K562 (cell line): Measurements from ENCODE around the gene TBXAS1. TPM values are rescaled to one million over a fixed set of nuclear protein-coding genes. Genes with fewer than 3 reads are reported as not detected.

ENCODE experiments used
- CREM ChIP-seq: IDR thresholded peaks from 2 replicates; pipeline ENCODE4 v1.6.1; 2014; ENCODE audit warnings: antibody characterized with exemption, low read depth
- EHMT2 ChIP-seq: fragments of 450-650 bp; IDR thresholded peaks from 2 replicates; pipeline ENCODE4 v1.6.1; 2018; ENCODE audit warnings: antibody characterized with exemption
- ELF1 ChIP-seq: fragments of 200-800 bp; sonication (Bioruptor generic); IDR thresholded peaks from 2 replicates; pipeline ENCODE4 v1.6.1; 2016; ENCODE audit warnings: missing genetic modification characterization, missing compliant biosample characterization
- GATAD2A ChIP-seq: fragments of 450-650 bp; IDR thresholded peaks from 2 replicates; pipeline ENCODE4 v1.6.1; 2017
- HDAC6 ChIP-seq: IDR thresholded peaks from 2 replicates; pipeline ENCODE4 v1.6.1; 2012; ENCODE audit warnings: low read depth, mild to moderate bottlenecking, control low read depth, inconsistent platforms, low read length, moderate library complexity
- HMG20B ChIP-seq: fragments of 250-450 bp; sonication (Bioruptor Pico); IDR thresholded peaks from 2 replicates; pipeline ENCODE4 v1.5.0; 2021; ENCODE audit warnings: mild to moderate bottlenecking
- HMGN3 ChIP-seq: IDR thresholded peaks from 2 replicates; pipeline ENCODE4 v1.6.1; 2011; ENCODE audit warnings: borderline replicate concordance, low read depth, mild to moderate bottlenecking, mixed read lengths, low read length; ENCODE audit not compliant: insufficient read length; ENCODE audit errors: extremely low read depth
- MYC ChIP-seq, 2 experiments: fragments of 250-450 bp in 1 of 2; sonication (Bioruptor Pico) in 1 of 2; IDR thresholded peaks; 2 replicates each; pipeline versions ENCODE4 v1.5.1 to v1.6.1; 2012 to 2021; ENCODE audit warnings: low read depth in 2 of 2, borderline replicate concordance in 1 of 2, improper control_type of control experiment in 1 of 2, low read length in 1 of 2, mild to moderate bottlenecking in 1 of 2, moderate library complexity in 1 of 2
- NFRKB ChIP-seq: fragments of 450-650 bp; IDR thresholded peaks from 2 replicates; pipeline ENCODE4 v1.6.1; 2016; ENCODE audit warnings: low read depth
- PPARD ChIP-seq: fragments of 250-450 bp; sonication (Bioruptor Pico); IDR thresholded peaks from 2 replicates; pipeline ENCODE4 v1.8.0; 2022; ENCODE audit warnings: inconsistent platforms, mild to moderate bottlenecking, moderate library complexity
- SREBF2 ChIP-seq: sonication (generic); formaldehyde crosslinking; IDR thresholded peaks from 2 replicates; pipeline ENCODE4 v1.4.0; 2020; ENCODE audit warnings: mild to moderate bottlenecking, missing genetic modification reagents
- STAG1 ChIP-seq: sonication (generic); formaldehyde crosslinking; IDR thresholded peaks from 2 replicates; pipeline ENCODE4 v1.5.0; 2020; ENCODE audit warnings: missing genetic modification reagents, borderline replicate concordance
- TAF1 ChIP-seq: IDR thresholded peaks from 2 replicates; pipeline ENCODE4 v1.6.1; 2011; ENCODE audit warnings: mild to moderate bottlenecking, low read length, moderate library complexity; ENCODE audit not compliant: insufficient read depth, control insufficient read depth, severe bottlenecking; ENCODE audit errors: extremely low read depth
- ZNF24 ChIP-seq: fragments of 450-650 bp; IDR thresholded peaks from 2 replicates; pipeline ENCODE4 v1.6.1; 2016
- polyA plus RNA-seq, 8 experiments: library from polyadenylated mRNA; depleted of rRNA in 4 of 8; stranded (reverse) in 5 of 8; unstranded in 3 of 8; fragments of >200 nt; fragmentation: Nextera tagmentation in 2 of 8; fragmentation: Illumina TruSeq in 1 of 8; extraction: Ambion mirVana in 2 of 8; extraction: Trizol in 1 of 8; gene quantifications; 2 replicates each; pipeline versions ENCODE4 v1.2.1 to v1.2.3, GENCODE V29; 2011 to 2014; ENCODE audit warnings: inconsistent platforms in 1 of 8, missing spikeins in 1 of 8
- total RNA-seq, 7 experiments: library from RNA; depleted of rRNA in 6 of 7; stranded (reverse); fragments of >200 nt in 6 of 7; fragmentation: Illumina TruSeq in 2 of 7; extraction: Trizol in 2 of 7; gene quantifications; 2 replicates each; pipeline versions ENCODE4 v1.2.1 to v1.2.3, GENCODE V29; 2011 to 2021; ENCODE audit warnings: low replicate concordance in 1 of 7
- TF ChIP-seq, protein P1 (sequence below): sonication (generic); formaldehyde crosslinking; IDR thresholded peaks from 2 replicates; pipeline ENCODE4 v1.8.0; 2022; ENCODE audit warnings: missing genetic modification reagents, mild to moderate bottlenecking, borderline replicate concordance
- TF ChIP-seq, protein P2 (sequence below): fragments of 450-650 bp; IDR thresholded peaks from 2 replicates; pipeline ENCODE4 v1.6.1; 2016
- TF ChIP-seq, protein P3 (sequence below): IDR thresholded peaks from 3 replicates; pipeline ENCODE4 v1.6.1; 2011; ENCODE audit warnings: borderline replicate concordance, mild to moderate bottlenecking; ENCODE audit not compliant: insufficient read length, insufficient read depth
- TF ChIP-seq, protein P4 (sequence below): fragments of 450-650 bp; formaldehyde crosslinking; IDR thresholded peaks from 2 replicates; pipeline ENCODE4 v1.4.0; 2020; ENCODE audit warnings: mild to moderate bottlenecking, moderate library complexity
- TF ChIP-seq, protein P5 (sequence below): fragments of 200-400 bp; formaldehyde crosslinking; IDR thresholded peaks from 2 replicates; pipeline ENCODE4 v1.6.1; 2017; ENCODE audit warnings: mild to moderate bottlenecking, low read depth, low read length, moderate library complexity

The TBXAS1 gene
- total and polyA plus RNA-seq, 9 of the 15 experiments (the other 6 are each of a cell fraction or from before 2014, with no cell fraction given) = 1.1 to 8.3 (median 1.9) TPM

DNA sequence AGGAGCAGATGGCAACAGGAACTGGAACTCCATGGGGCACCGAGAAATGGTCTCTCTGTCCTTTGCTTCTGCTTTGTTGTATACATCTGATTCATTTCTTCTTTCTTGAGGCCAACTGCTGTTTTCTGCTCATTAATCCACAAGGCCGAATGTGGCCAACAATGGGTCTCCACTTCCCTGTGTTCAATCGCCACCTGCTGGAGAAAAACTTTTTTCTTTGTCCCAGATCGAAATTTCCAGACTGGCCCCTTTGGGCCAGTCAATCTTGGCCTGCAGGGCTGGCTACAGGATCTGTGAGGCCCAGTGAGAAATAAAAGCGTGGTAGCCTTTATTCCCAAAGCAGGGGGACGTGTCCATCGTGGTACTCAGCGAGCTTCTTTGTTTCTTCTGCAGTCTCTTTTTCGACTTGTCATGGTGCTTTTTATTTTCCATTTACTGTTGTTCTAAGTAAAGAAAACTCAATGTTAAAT is 174.9 kb downstream of the TBXAS1 start (continued):
- TF ChIP-seq, protein P1, sequence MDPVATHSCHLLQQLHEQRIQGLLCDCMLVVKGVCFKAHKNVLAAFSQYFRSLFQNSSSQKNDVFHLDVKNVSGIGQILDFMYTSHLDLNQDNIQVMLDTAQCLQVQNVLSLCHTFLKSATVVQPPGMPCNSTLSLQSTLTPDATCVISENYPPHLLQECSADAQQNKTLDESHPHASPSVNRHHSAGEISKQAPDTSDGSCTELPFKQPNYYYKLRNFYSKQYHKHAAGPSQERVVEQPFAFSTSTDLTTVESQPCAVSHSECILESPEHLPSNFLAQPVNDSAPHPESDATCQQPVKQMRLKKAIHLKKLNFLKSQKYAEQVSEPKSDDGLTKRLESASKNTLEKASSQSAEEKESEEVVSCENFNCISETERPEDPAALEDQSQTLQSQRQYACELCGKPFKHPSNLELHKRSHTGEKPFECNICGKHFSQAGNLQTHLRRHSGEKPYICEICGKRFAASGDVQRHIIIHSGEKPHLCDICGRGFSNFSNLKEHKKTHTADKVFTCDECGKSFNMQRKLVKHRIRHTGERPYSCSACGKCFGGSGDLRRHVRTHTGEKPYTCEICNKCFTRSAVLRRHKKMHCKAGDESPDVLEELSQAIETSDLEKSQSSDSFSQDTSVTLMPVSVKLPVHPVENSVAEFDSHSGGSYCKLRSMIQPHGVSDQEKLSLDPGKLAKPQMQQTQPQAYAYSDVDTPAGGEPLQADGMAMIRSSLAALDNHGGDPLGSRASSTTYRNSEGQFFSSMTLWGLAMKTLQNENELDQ (CRISPR knock-in tag) = 0 out of 2 replicates have a peak, but pooled peaks have one; percentile 51
- TF ChIP-seq EHMT2 = 0 out of 2 replicates have a peak, but pooled peaks have one; percentile 38
- no peak for TF ChIP-seq SREBF2
- no peak for TF ChIP-seq GATAD2A
- TF ChIP-seq, protein P2, sequence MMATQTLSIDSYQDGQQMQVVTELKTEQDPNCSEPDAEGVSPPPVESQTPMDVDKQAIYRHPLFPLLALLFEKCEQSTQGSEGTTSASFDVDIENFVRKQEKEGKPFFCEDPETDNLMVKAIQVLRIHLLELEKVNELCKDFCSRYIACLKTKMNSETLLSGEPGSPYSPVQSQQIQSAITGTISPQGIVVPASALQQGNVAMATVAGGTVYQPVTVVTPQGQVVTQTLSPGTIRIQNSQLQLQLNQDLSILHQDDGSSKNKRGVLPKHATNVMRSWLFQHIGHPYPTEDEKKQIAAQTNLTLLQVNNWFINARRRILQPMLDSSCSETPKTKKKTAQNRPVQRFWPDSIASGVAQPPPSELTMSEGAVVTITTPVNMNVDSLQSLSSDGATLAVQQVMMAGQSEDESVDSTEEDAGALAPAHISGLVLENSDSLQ = peak; percentile 69
- TF ChIP-seq NFRKB = no peak
- no peak for TF ChIP-seq HMG20B (CRISPR knock-in tag)
- no peak for TF ChIP-seq HDAC6
- peak; percentile 37; the same call in 1 of the 2 replicates for TF ChIP-seq ELF1 (tag)
- no peak for TF ChIP-seq HMGN3
- TF ChIP-seq STAG1 (CRISPR knock-in tag) = peak; percentile 83; the same call in 1 of the 2 replicates
- TF ChIP-seq, protein P3, sequence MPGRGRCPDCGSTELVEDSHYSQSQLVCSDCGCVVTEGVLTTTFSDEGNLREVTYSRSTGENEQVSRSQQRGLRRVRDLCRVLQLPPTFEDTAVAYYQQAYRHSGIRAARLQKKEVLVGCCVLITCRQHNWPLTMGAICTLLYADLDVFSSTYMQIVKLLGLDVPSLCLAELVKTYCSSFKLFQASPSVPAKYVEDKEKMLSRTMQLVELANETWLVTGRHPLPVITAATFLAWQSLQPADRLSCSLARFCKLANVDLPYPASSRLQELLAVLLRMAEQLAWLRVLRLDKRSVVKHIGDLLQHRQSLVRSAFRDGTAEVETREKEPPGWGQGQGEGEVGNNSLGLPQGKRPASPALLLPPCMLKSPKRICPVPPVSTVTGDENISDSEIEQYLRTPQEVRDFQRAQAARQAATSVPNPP = peak; percentile 46
- TF ChIP-seq PPARD (CRISPR knock-in tag) = no peak
- TF ChIP-seq CREM = no peak
- TF ChIP-seq, protein P4, sequence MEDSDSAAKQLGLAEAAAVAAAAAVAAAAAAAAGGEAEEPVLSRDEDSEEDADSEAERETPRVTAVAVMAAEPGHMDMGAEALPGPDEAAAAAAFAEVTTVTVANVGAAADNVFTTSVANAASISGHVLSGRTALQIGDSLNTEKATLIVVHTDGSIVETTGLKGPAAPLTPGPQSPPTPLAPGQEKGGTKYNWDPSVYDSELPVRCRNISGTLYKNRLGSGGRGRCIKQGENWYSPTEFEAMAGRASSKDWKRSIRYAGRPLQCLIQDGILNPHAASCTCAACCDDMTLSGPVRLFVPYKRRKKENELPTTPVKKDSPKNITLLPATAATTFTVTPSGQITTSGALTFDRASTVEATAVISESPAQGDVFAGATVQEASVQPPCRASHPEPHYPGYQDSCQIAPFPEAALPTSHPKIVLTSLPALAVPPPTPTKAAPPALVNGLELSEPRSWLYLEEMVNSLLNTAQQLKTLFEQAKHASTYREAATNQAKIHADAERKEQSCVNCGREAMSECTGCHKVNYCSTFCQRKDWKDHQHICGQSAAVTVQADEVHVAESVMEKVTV (CRISPR knock-in tag) = peak; percentile 87
- TF ChIP-seq MYC (IDR thresholded peaks at IDR 0.05; ENCODE audit: low read depth, low read length) = 0 out of 2 replicates have a peak, but pooled peaks have one; percentile 31
- no peak for TF ChIP-seq MYC (CRISPR knock-in tag; IDR thresholded peaks at IDR 0.05; ENCODE audit: borderline replicate concordance, low read depth)
- peak; percentile 79 for TF ChIP-seq ZNF24
- TF ChIP-seq TAF1 = no peak
- TF ChIP-seq, protein P5, sequence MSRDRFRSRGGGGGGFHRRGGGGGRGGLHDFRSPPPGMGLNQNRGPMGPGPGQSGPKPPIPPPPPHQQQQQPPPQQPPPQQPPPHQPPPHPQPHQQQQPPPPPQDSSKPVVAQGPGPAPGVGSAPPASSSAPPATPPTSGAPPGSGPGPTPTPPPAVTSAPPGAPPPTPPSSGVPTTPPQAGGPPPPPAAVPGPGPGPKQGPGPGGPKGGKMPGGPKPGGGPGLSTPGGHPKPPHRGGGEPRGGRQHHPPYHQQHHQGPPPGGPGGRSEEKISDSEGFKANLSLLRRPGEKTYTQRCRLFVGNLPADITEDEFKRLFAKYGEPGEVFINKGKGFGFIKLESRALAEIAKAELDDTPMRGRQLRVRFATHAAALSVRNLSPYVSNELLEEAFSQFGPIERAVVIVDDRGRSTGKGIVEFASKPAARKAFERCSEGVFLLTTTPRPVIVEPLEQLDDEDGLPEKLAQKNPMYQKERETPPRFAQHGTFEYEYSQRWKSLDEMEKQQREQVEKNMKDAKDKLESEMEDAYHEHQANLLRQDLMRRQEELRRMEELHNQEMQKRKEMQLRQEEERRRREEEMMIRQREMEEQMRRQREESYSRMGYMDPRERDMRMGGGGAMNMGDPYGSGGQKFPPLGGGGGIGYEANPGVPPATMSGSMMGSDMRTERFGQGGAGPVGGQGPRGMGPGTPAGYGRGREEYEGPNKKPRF = no peak
